ENCODE results near the gene AMER1.

Gene AMER1

DNA sequence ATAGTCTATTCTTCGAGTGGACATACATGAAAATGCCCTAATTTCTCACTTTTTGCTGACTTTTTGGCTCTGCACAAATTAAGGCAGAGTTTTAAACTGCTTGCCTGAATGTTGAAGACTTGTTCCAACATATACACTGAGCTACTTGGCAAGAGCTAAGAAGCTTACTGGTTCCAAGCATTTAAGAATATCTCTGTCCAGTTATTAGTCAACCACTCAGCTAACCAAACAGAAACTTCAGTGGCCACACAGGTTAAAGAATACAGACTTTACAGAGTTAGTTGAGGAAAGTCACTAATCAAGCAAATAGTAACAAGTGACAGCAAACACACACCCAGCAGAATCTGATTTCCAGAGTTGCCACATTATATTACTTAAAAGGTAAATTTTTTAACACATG lies 35.5 kb downstream of the AMER1 start:
- Mint-ChIP-seq H3K27ac (no peak overlapping the region), H3K4me1 (no peaks in the 10 kb centered on the region), H3K36me3 (ENCODE audit: low read depth) (no peaks in the 10 kb centered on the region), H3K4me3 (no peak overlapping the region), H3K27me3 (ENCODE audit: low read depth) (no peaks in the 10 kb centered on the region), H3K9me3 (peaks cover 5% of the 10 kb centered on the region)
- TF ChIP-seq, protein P1, sequence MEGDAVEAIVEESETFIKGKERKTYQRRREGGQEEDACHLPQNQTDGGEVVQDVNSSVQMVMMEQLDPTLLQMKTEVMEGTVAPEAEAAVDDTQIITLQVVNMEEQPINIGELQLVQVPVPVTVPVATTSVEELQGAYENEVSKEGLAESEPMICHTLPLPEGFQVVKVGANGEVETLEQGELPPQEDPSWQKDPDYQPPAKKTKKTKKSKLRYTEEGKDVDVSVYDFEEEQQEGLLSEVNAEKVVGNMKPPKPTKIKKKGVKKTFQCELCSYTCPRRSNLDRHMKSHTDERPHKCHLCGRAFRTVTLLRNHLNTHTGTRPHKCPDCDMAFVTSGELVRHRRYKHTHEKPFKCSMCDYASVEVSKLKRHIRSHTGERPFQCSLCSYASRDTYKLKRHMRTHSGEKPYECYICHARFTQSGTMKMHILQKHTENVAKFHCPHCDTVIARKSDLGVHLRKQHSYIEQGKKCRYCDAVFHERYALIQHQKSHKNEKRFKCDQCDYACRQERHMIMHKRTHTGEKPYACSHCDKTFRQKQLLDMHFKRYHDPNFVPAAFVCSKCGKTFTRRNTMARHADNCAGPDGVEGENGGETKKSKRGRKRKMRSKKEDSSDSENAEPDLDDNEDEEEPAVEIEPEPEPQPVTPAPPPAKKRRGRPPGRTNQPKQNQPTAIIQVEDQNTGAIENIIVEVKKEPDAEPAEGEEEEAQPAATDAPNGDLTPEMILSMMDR (IDR thresholded peaks at IDR 0.05; ENCODE audit: unreplicated experiment in 3 of 3): no peak

DNA sequence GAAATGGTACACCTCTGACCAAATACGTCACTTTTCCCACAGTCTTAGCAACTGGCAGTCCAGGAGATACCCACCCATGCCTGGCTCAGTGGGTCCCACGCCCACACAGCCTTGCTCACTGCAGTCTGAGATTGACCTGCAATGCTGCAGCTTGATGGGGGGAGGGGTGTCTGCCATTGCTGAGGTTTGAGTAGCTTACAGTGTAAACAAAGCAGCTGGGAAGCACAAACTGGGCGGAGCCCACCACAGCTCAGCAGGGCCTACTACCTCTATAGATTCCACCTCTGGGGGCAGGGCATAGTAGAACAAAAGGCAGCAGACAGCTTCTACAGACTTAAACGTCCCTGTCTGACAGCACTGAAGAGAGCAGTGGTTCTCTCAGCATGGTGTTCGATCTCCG lies 52.7 kb downstream of the AMER1 start:
- Mint-ChIP-seq H3K36me3 (ENCODE audit: low read depth) (no peaks in the 10 kb centered on the region), H3K9me3 (peaks cover 41% of the 10 kb centered on the region), H3K4me1 (no peaks in the 10 kb centered on the region), H3K27ac (no peak overlapping the region), H3K4me3 (no peak overlapping the region), H3K27me3 (ENCODE audit: low read depth) (no peaks in the 10 kb centered on the region)
- TF ChIP-seq, protein P1 (IDR thresholded peaks at IDR 0.05; ENCODE audit: unreplicated experiment in 3 of 3): no peak

DNA sequence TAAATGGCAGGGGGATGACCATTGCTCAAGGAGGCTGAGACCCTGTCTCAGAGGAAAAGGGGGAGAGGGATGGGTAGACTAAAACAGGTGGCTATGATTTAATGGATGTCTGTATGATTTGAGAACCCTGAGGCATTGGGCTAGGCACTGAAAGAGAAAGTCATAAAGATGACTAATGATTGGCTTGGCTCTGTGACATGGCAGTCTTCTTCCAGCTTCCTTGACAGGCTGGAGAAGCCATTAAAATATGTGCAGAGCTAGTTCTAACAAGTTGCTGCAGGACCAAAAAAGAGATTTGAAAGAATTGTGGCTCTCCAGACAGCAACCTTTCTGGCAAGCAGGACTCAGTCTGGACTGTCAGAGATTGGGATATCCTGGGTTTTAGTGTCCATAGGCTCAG lies 53.6 kb downstream of the AMER1 start:
- Mint-ChIP-seq H3K4me1 (no peaks in the 10 kb centered on the region), H3K36me3 (ENCODE audit: low read depth) (no peaks in the 10 kb centered on the region), H3K9me3 (peaks cover 46% of the 10 kb centered on the region), H3K27ac (no peak overlapping the region), H3K4me3 (no peak overlapping the region), H3K27me3 (ENCODE audit: low read depth) (no peaks in the 10 kb centered on the region)
- TF ChIP-seq, protein P1 (IDR thresholded peaks at IDR 0.05; ENCODE audit: unreplicated experiment in 3 of 3): no peak

DNA sequence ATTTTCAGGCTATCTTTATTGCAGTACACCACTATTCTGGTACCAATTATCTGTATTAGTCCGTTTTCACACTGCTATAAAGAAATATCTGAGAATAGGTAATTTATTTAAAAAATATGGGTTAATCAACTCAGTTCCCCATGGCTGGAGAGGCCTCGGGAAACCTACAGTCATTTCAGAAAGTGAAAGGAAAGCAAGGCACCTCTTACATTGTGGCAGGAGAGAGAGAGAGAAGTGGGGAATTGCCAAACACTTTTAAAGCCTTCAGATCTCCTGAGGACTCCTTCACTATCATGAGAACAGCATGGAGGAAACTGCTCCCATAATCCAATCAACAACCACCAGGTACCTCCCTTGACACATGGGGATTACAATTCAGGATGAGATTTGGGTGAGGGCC lies 54.7 kb downstream of the AMER1 start:
- Mint-ChIP-seq H3K9me3 (peaks cover 43% of the 10 kb centered on the region), H3K27ac (no peak overlapping the region), H3K4me3 (no peak overlapping the region), H3K27me3 (ENCODE audit: low read depth) (no peaks in the 10 kb centered on the region), H3K36me3 (ENCODE audit: low read depth) (no peaks in the 10 kb centered on the region), H3K4me1 (no peaks in the 10 kb centered on the region)
- TF ChIP-seq, protein P1 (IDR thresholded peaks at IDR 0.05; ENCODE audit: unreplicated experiment in 3 of 3): no peak

Measured in nephron (organoid).